Psoas muscle (tissue), 8 donors: Measurements from ENCODE around the gene C14orf180. TPM values are rescaled to one million over a fixed set of nuclear protein-coding genes. Genes with fewer than 3 reads are reported as not detected.

Experiments
- ATAC-seq, 4 donors: fragments of 200-7000 bp; cut with Tn5 transposase; one replicate each; pipeline ENCODE4 v1.9.1; 2020; ENCODE audit warnings: moderate library complexity in 3 of 4, mild to moderate bottlenecking in 2 of 4
- DNase-seq, 2 donors: peaks; one replicate each; pipeline ENCODE4 v3.0.0-alpha.2; 2020
- H3K27ac ChIP-seq: fragments of 200-600 bp; one replicate; pipeline ENCODE4 v1.8.0; 2022
- H3K27me3 ChIP-seq, 3 donors: fragments of 200-600 bp in 1 of 3; one replicate each; pipeline versions ENCODE4 v1.6.1 to v1.8.0; 2013 to 2022; ENCODE audit warnings: low read length in 2 of 3, mild to moderate bottlenecking in 2 of 3, moderate library complexity in 1 of 3; ENCODE audit not compliant: insufficient read depth in 3 of 3
- H3K36me3 ChIP-seq, 2 donors: fragments of 200-600 bp in 1 of 2; one replicate each; pipeline versions ENCODE4 v1.6.1 to v1.8.0; 2013 to 2022; ENCODE audit warnings: low read depth in 1 of 2, mild to moderate bottlenecking in 1 of 2, moderate library complexity in 1 of 2; ENCODE audit not compliant: insufficient read depth in 1 of 2
- H3K4me1 ChIP-seq: fragments of 200-600 bp; one replicate; pipeline ENCODE4 v1.8.0; 2022
- H3K4me3 ChIP-seq: fragments of 200-600 bp; one replicate; pipeline ENCODE4 v1.8.0; 2022; ENCODE audit warnings: mild to moderate bottlenecking
- H3K9me3 ChIP-seq: fragments of 200-600 bp; one replicate; pipeline ENCODE4 v1.8.0; 2022
- CTCF ChIP-seq: fragments of 200-600 bp; IDR thresholded peaks from one replicate; pipeline ENCODE4 v1.8.0; 2022; ENCODE audit warnings: antibody characterized with exemption
- WGBS, 3 donors: extraction: QIAGEN DNeasy Blood & Tissue Kit; methylation state at CpG; one replicate each; pipeline versions ENCODE4 v1.1.6 to v1.1.7; 2013; 5-methylcytosine and 5-hydroxymethylcytosine counted together
- intact Hi-C, 2 donors: fragments of 100-400 bp; cut with DNase I; formaldehyde crosslinking; loops; one replicate each; pipeline versions ENCODE4 v1.11.0 to v1.14.2; 2022
- polyA plus RNA-seq, 3 donors: library from polyadenylated mRNA; stranded (reverse); fragments of 200-250 nt; gene quantifications; one replicate each; pipeline ENCODE4 v1.2.3, GENCODE V29; 2013
- total RNA-seq, 4 donors: library from RNA; stranded (reverse); fragmentation: NEBNext Ultra II Directional in 2 of 4; extraction: Animal tissue kit (Norgen Biotek cat#: 25700) in 2 of 4; gene quantifications; one replicate each; pipeline versions ENCODE4 v1.2.1 to v1.2.4, GENCODE V29; 2021 to 2023
- donor health status: healthy with polysubstance abuse.
- donor health status: DM: no; HTN: no; CAD: no; lungs with moderate emphysema.
- donor health status: Bipolar disorder and iron deficiency.
- donor health status: healthy.
- donor health status: DM: yes; HTN: yes; CAD: no.
- donor health status: DM: no; HTN: no; CAD: no.
- donor health status: DM: no; HTN: no; CAD: no.
- donor health status: DM: yes; HTN: yes; CAD: no.

C14orf180 gene
- total and polyA plus RNA-seq, 7 donors, result 0.32 to 7.3 (median 0.58) TPM

DNA sequence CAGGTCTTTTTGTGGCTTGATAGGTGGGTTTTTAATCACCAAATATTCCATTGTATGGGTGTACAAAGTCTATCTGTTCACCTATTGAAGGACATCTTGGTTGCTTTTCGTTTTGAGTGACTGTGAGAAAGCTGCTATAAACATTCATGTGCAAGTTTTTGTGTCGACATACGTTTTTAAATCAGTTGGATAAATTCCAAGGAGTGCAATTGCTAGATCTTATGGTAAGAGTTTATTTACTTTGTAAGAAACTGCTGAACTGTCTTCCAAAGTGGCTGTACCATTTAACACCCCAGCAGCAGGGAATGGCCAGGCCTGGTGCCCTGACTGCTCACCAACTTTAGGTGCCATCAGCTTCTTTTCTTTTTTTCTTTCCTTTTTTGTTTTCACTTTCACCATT is 45.5 kb upstream of the C14orf180 start:
- peaks cover 0 to 9% (median 2%) of the 10 kb centered on the region in 3 donors for H3K27me3 ChIP-seq
- ATAC-seq (no peak), DNase-seq (no peak)
- intact Hi-C loops, result no loop called here
- no peaks in the 10 kb centered on the region for H3K36me3 ChIP-seq
- H3K9me3 ChIP-seq, result no peaks in the 10 kb centered on the region
- whole genome bisulfite sequencing, 3 donors, result 46 to 60% (median 55%) methylated on average over 3 of the region's 3 CpGs
- no peak for TF ChIP-seq CTCF
- no peak overlapping the region for H3K4me3 ChIP-seq
- H3K27ac ChIP-seq, result no peak overlapping the region
- no peaks in the 10 kb centered on the region for H3K4me1 ChIP-seq

DNA sequence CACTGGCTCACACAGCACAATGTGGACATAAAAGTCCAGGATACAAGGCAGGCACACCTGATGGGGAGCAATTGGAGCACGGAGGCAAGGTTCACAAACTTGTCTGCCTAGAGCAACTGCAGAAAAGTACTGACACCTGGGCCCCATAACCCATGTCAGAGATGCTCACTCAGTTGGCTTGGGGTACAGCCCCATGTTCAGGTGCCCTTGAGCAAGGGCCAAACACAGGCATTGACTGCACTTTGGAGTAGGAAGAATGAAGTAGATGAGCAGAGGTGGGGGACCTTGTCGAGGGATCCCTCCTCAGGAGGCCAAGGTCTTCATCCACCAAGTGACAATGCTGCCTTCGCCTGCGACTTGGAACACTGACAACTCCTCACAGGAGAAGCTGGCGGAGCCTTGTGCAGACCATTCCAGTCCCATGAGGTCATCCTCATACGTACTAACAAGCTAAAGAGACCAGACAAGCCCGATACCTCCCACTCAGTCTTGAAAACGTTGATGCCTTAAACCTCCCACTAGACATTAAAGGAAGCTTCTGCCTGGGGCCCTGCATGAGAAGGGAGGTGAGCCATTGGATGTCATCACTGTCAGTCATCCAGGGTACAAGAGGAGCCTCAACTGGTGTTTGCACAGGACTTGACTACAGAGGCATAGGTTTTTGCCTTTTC is 42.5 kb upstream of the C14orf180 start:
- DNase-seq, result no peak
- Histone ChIP-seq H3K27me3 (peaks cover 0 to 26% (median 0%) of the 10 kb centered on the region in 3 donors), H3K9me3 (no peaks in the 10 kb centered on the region), H3K4me3 (no peak overlapping the region), H3K4me1 (no peaks in the 10 kb centered on the region), H3K36me3 (no peaks in the 10 kb centered on the region), H3K27ac (no peak overlapping the region)
- ATAC-seq, result no peak
- 34 to 43% (median 37%) methylated on average over 8 of the region's 8 CpGs for WGBS, 3 donors
- TF ChIP-seq CTCF, result no peak
- intact Hi-C loops, result no loop called here

- Histone ChIP-seq H3K4me1 (no peaks in the 10 kb centered on the region), H3K9me3 (no peaks in the 10 kb centered on the region), H3K4me3 (no peak overlapping the region), H3K36me3 (no peaks in the 10 kb centered on the region), H3K27me3 (peaks cover 0 to 26% (median 0%) of the 10 kb centered on the region in 3 donors), H3K27ac (no peak overlapping the region)
- DNase-seq (no peak), ATAC-seq (no peak)
- no peak for TF ChIP-seq CTCF
- intact Hi-C loops, result no loop called here
- WGBS, 3 donors, result 54 to 60% (median 56%) methylated on average over 3 of the region's 3 CpGs
Measured at GRCh38 chr14:104537613-104537988, 42.0 kb upstream of the C14orf180 start.

GRCh38 chr14:104541905-104542465 is 37.6 kb upstream of the C14orf180 start:
- Histone ChIP-seq H3K27me3 (peaks cover 0 to 67% (median 2%) of the 10 kb centered on the region in 3 donors), H3K36me3 (no peaks in the 10 kb centered on the region), H3K4me1 (no peaks in the 10 kb centered on the region), H3K4me3 (no peak overlapping the region), H3K9me3 (no peaks in the 10 kb centered on the region), H3K27ac (no peak overlapping the region)
- DNase-seq, result no peak
- WGBS, 3 donors, result 81 to 84% (median 82%) methylated on average over 11 of the region's 11 CpGs
- intact Hi-C loops, result no loop called here
- no peak for TF ChIP-seq CTCF
- ATAC-seq, result no peak
